Duodenal mucosa (tissue), 2 donors: ENCODE data around the gene EXD3.

Experiments
- H3K27ac ChIP-seq: one replicate; pipeline ENCODE4 v1.7.0; 2013; ENCODE audit warnings: low read depth, low read length
- H3K27me3 ChIP-seq, 2 donors: one replicate each; pipeline ENCODE4 v1.7.0; 2013; ENCODE audit warnings: low read length in 2 of 2, control low read depth in 1 of 2; ENCODE audit not compliant: insufficient read depth in 2 of 2, control insufficient read depth in 1 of 2
- H3K36me3 ChIP-seq, 2 donors: one replicate each; pipeline ENCODE4 v1.7.0; 2013; ENCODE audit warnings: low read length in 2 of 2, control low read depth in 1 of 2; ENCODE audit not compliant: insufficient read depth in 2 of 2, control insufficient read depth in 1 of 2
- H3K4me1 ChIP-seq, 2 donors: one replicate each; pipeline ENCODE4 v1.7.0; 2013; ENCODE audit warnings: low read length in 2 of 2, control low read depth in 1 of 2; ENCODE audit not compliant: insufficient read depth in 2 of 2, control insufficient read depth in 1 of 2
- H3K4me3 ChIP-seq, 2 donors: one replicate each; pipeline ENCODE4 v1.7.0; 2013; ENCODE audit warnings: low read length in 2 of 2, low read depth in 1 of 2
- H3K9ac ChIP-seq, 2 donors: one replicate each; pipeline ENCODE4 v1.7.0; 2013; ENCODE audit warnings: low read length in 2 of 2, low read depth in 1 of 2
- H3K9me3 ChIP-seq, 2 donors: one replicate each; pipeline ENCODE4 v1.7.0; 2013; ENCODE audit warnings: low read length in 2 of 2, control low read depth in 1 of 2; ENCODE audit not compliant: control insufficient read depth in 1 of 2

Gene EXD3

GRCh38 chr9:137435980-137436760, 13.2 kb upstream of the EXD3 start:
- Histone ChIP-seq H3K9ac (peak overlapping the region in 1 of 2 donors; percentile 25), H3K27ac (no peak overlapping the region), H3K4me3 (peak overlapping the region; percentile 28 to 50), H3K4me1 (peaks cover 13 to 23% of the 10 kb centered on the region in 2 donors), H3K27me3 (no peaks in the 10 kb centered on the region), H3K36me3 (no peaks in the 10 kb centered on the region), H3K9me3 (no peaks in the 10 kb centered on the region)

- Histone ChIP-seq H3K4me3 (no peak overlapping the region), H3K9ac (peak overlapping the region; percentile 6 to 18), H3K9me3 (no peaks in the 10 kb centered on the region), H3K27me3 (no peaks in the 10 kb centered on the region), H3K27ac (no peak overlapping the region), H3K36me3 (no peaks in the 10 kb centered on the region), H3K4me1 (peaks cover 15 to 27% of the 10 kb centered on the region in 2 donors)
Measured at GRCh38 chr9:137435381-137435891, 12.5 kb upstream of the EXD3 start.

- Histone ChIP-seq H3K9ac (no peak overlapping the region), H3K27ac (no peak overlapping the region), H3K27me3 (no peaks in the 10 kb centered on the region), H3K36me3 (no peaks in the 10 kb centered on the region), H3K4me3 (no peak overlapping the region), H3K4me1 (peaks cover 19 to 34% of the 10 kb centered on the region in 2 donors), H3K9me3 (no peaks in the 10 kb centered on the region)
Measured at GRCh38 chr9:137434498-137435380, 11.8 kb upstream of the EXD3 start.

- Histone ChIP-seq H3K27me3 (no peaks in the 10 kb centered on the region), H3K27ac (no peak overlapping the region), H3K4me3 (no peak overlapping the region)
Measured at GRCh38 chr9:137433916-137434431, 11.0 kb upstream of the EXD3 start.

GRCh38 chr9:137433349-137433915, 10.5 kb upstream of the EXD3 start:
- peaks cover 19 to 37% of the 10 kb centered on the region in 2 donors for H3K4me1 ChIP-seq
- H3K4me3 ChIP-seq, result no peak overlapping the region
- H3K27me3 ChIP-seq, result no peaks in the 10 kb centered on the region
- no peaks in the 10 kb centered on the region for H3K9me3 ChIP-seq
- H3K27ac ChIP-seq, result no peak overlapping the region
- no peaks in the 10 kb centered on the region for H3K36me3 ChIP-seq
- no peak overlapping the region for H3K9ac ChIP-seq

More at GRCh38 chr9:137433916-137434431, 11.0 kb upstream of the EXD3 start:
- H3K36me3 ChIP-seq, result no peaks in the 10 kb centered on the region
- no peak overlapping the region for H3K9ac ChIP-seq
- no peaks in the 10 kb centered on the region for H3K9me3 ChIP-seq
- peaks cover 19 to 37% of the 10 kb centered on the region in 2 donors for H3K4me1 ChIP-seq

- H3K9me3 ChIP-seq, result no peaks in the 10 kb centered on the region
- H3K36me3 ChIP-seq, result no peaks in the 10 kb centered on the region
- H3K9ac ChIP-seq, result no peak overlapping the region
- H3K4me1 ChIP-seq, result peaks cover 19 to 37% of the 10 kb centered on the region in 2 donors
- no peak overlapping the region for H3K4me3 ChIP-seq
- H3K27me3 ChIP-seq, result no peaks in the 10 kb centered on the region
- H3K27ac ChIP-seq, result no peak overlapping the region
Measured at GRCh38 chr9:137432687-137433348, 9.9 kb upstream of the EXD3 start.

- Histone ChIP-seq H3K4me1 (peaks cover 16 to 25% of the 10 kb centered on the region in 2 donors), H3K4me3 (no peak overlapping the region), H3K27ac (no peak overlapping the region), H3K36me3 (no peaks in the 10 kb centered on the region), H3K27me3 (no peaks in the 10 kb centered on the region), H3K9me3 (no peaks in the 10 kb centered on the region), H3K9ac (no peak overlapping the region)
Measured at GRCh38 chr9:137431416-137431931, 8.5 kb upstream of the EXD3 start.

GRCh38 chr9:137430723-137431415, 7.9 kb upstream of the EXD3 start:
- Histone ChIP-seq H3K4me3 (no peak overlapping the region), H3K9me3 (no peaks in the 10 kb centered on the region), H3K27me3 (no peaks in the 10 kb centered on the region)

More at GRCh38 chr9:137430723-137431415, 7.9 kb upstream of the EXD3 start:
- H3K27ac ChIP-seq, result no peak overlapping the region
- H3K4me1 ChIP-seq, result peaks cover 10 to 19% of the 10 kb centered on the region in 2 donors
- H3K36me3 ChIP-seq, result no peaks in the 10 kb centered on the region
- H3K9ac ChIP-seq, result no peak overlapping the region
